Keratinocyte (primary cell): ENCODE data around the gene RAPGEF3. TPM values are rescaled to one million over a fixed set of nuclear protein-coding genes. Genes with fewer than 3 reads are reported as not detected.

ENCODE experiments used
- DNase-seq: peaks from one replicate; pipeline ENCODE4 v3.0.0-alpha.2; 2011; ENCODE audit warnings: low read depth, missing footprints, low spot score
- FAIRE-seq: peaks from 2 replicates; lab custom pipeline; 2011; peaks lifted over from hg19 to GRCh38; lab: Jason Lieb, UNC
- H2AFZ ChIP-seq: 2 replicates; pipeline ENCODE4 v1.6.0; 2012; ENCODE audit warnings: low read length, control low read depth, inconsistent platforms; ENCODE audit not compliant: control insufficient read depth
- H3K27ac ChIP-seq: 2 replicates; pipeline ENCODE4 v1.5.1; 2011; ENCODE audit warnings: low read length; ENCODE audit not compliant: control insufficient read depth, insufficient read depth
- H3K27me3 ChIP-seq: 3 replicates; pipeline ENCODE4 v1.6.0; 2011; ENCODE audit warnings: low read length; ENCODE audit not compliant: control insufficient read depth, insufficient read depth; ENCODE audit errors: extremely low read depth
- H3K36me3 ChIP-seq, 2 experiments: 2 replicates in 1 of 2; 3 replicates in 1 of 2; pipeline ENCODE4 v1.5.1; 2011; ENCODE audit warnings: low read length in 2 of 2, mild to moderate bottlenecking in 1 of 2; ENCODE audit not compliant: control insufficient read depth in 2 of 2, insufficient read depth in 2 of 2; ENCODE audit errors: extremely low read depth in 1 of 2
- H3K4me1 ChIP-seq: 3 replicates; pipeline ENCODE4 v1.5.1; 2011; ENCODE audit warnings: low read length; ENCODE audit not compliant: control insufficient read depth, insufficient read depth; ENCODE audit errors: extremely low read depth
- H3K4me2 ChIP-seq: 3 replicates; pipeline ENCODE4 v1.6.0; 2011; ENCODE audit warnings: low read depth, low read length; ENCODE audit not compliant: control insufficient read depth, insufficient read depth; ENCODE audit errors: extremely low read depth
- H3K4me3 ChIP-seq, 3 experiments: fragments of 200-600 bp in 1 of 3; sonication (generic) in 1 of 3; 2 replicates in 2 of 3; 3 replicates in 1 of 3; pipeline ENCODE4 v1.5.1; 2011 to 2016; ENCODE audit warnings: low read length in 3 of 3, mild to moderate bottlenecking in 3 of 3, control low read depth in 2 of 3, inconsistent platforms in 1 of 3, low read depth in 1 of 3, mixed read lengths in 1 of 3, mixed run types in 1 of 3, moderate library complexity in 1 of 3; ENCODE audit not compliant: control insufficient read depth in 2 of 3, insufficient read depth in 2 of 3; ENCODE audit errors: extremely low read depth in 1 of 3
- H3K79me2 ChIP-seq: 2 replicates; pipeline ENCODE4 v1.6.0; 2012; ENCODE audit warnings: low read length; ENCODE audit not compliant: control insufficient read depth, insufficient read depth
- H3K9ac ChIP-seq: 3 replicates; pipeline ENCODE4 v1.6.0; 2011; ENCODE audit warnings: low read length; ENCODE audit not compliant: control insufficient read depth, insufficient read depth; ENCODE audit errors: extremely low read depth
- H3K9me1 ChIP-seq: 3 replicates; pipeline ENCODE4 v1.6.0; 2011; ENCODE audit warnings: low read length; ENCODE audit not compliant: control insufficient read depth, insufficient read depth; ENCODE audit errors: extremely low read depth
- H3K9me3 ChIP-seq: 2 replicates; pipeline ENCODE4 v1.5.1; 2012; ENCODE audit warnings: low read depth, low read length; ENCODE audit not compliant: control insufficient read depth
- H4K20me1 ChIP-seq: 3 replicates; pipeline ENCODE4 v1.6.0; 2011; ENCODE audit warnings: low read length; ENCODE audit not compliant: control insufficient read depth, insufficient read depth; ENCODE audit errors: extremely low read depth
- EZH2 ChIP-seq: IDR thresholded peaks from one replicate; pipeline ENCODE4 v1.6.1; 2012; ENCODE audit warnings: inconsistent platforms, mild to moderate bottlenecking, low read length, moderate library complexity
- dilution Hi-C: fragments of 300-500 bp; cut with MboI; formaldehyde crosslinking; loops from one replicate; pipeline ENCODE4 v1.7.0; 2020; ENCODE audit warnings: low sequenced_read_pairs; ENCODE audit not compliant: extremely low pct_ligation_motif_present
- polyA plus RNA-seq, 5 experiments: library from polyadenylated mRNA; depleted of rRNA in 3 of 5; stranded (reverse) in 3 of 5; stranded (forward) in 1 of 5; unstranded in 1 of 5; fragments of >200 nt; gene quantifications; 1 replicate in 1 of 5; 2 replicates in 3 of 5; 3 replicates in 1 of 5; pipeline versions ENCODE4 v1.2.1 to v1.2.3, GENCODE V29; 2011 to 2012; ENCODE audit warnings: missing spikeins in 2 of 5, low read depth in 1 of 5, low replicate concordance in 1 of 5
- TF ChIP-seq, protein P1 (sequence below), 3 experiments: IDR thresholded peaks in 1 of 3; conservative IDR thresholded peaks in 1 of 3; optimal IDR thresholded peaks in 1 of 3; 2 replicates in 2 of 3; 3 replicates in 1 of 3; pipeline versions ENCODE3 to v1.5.1; 2011; ENCODE audit warnings: low read length in 3 of 3, mild to moderate bottlenecking in 3 of 3, moderate library complexity in 2 of 3, control low read depth in 1 of 3, inconsistent platforms in 1 of 3; ENCODE audit not compliant: insufficient read depth in 2 of 3; ENCODE audit errors: extremely low read depth in 1 of 3

The RAPGEF3 gene
- polyA plus RNA-seq, 1 donor (not counting 4 experiments of a cell fraction or from before 2014, with no cell fraction given) = 5.1 TPM

DNA sequence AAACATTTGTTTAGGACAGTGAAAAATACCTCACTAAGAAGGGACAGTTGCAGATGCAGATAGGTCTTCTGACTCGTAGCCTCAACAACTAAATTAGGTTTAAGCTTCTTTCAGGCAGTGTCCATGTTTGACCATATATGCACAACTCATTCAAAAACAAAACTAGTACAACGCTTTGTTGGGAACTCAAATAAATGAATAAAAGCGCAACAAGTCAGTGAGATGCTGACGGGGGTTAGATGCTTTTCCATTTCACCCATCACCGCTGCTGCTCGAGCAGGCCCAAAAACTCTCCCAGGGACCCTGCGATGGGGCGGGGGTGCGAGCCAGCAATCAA is 53.5 kb downstream of the RAPGEF3 start:
- H3K9me1 ChIP-seq = no peaks in the 10 kb centered on the region
- peaks cover 23% of the 10 kb centered on the region for H3K79me2 ChIP-seq
- H3K4me3 ChIP-seq = peak overlapping the region; percentile 69 to 94 (median 93)
- H2AFZ ChIP-seq = peak overlapping the region; percentile 83
- peak overlapping the region; percentile 72 for H3K4me2 ChIP-seq
- peaks cover 11% of the 10 kb centered on the region for H3K4me1 ChIP-seq
- H3K9me3 ChIP-seq = no peaks in the 10 kb centered on the region
- dilution Hi-C loops = no loop called here
- FAIRE-seq (peak; percentile 32), DNase-seq (no peak)
- no peak for TF ChIP-seq EZH2
- TF ChIP-seq, protein P1, sequence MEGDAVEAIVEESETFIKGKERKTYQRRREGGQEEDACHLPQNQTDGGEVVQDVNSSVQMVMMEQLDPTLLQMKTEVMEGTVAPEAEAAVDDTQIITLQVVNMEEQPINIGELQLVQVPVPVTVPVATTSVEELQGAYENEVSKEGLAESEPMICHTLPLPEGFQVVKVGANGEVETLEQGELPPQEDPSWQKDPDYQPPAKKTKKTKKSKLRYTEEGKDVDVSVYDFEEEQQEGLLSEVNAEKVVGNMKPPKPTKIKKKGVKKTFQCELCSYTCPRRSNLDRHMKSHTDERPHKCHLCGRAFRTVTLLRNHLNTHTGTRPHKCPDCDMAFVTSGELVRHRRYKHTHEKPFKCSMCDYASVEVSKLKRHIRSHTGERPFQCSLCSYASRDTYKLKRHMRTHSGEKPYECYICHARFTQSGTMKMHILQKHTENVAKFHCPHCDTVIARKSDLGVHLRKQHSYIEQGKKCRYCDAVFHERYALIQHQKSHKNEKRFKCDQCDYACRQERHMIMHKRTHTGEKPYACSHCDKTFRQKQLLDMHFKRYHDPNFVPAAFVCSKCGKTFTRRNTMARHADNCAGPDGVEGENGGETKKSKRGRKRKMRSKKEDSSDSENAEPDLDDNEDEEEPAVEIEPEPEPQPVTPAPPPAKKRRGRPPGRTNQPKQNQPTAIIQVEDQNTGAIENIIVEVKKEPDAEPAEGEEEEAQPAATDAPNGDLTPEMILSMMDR (optimal IDR thresholded peaks at IDR 0.05 in 1 of 3, IDR thresholded peaks at IDR 0.05 in 1 of 3, conservative IDR thresholded peaks at IDR 0.05 in 1 of 3; ENCODE audit: extremely low read depth in 1 of 3, insufficient read depth in 2 of 3, low read length in 3 of 3) = no peak
- peaks cover 2 to 3% of the 10 kb centered on the region in 2 experiments for H3K36me3 ChIP-seq
- H4K20me1 ChIP-seq = no peaks in the 10 kb centered on the region
- H3K27me3 ChIP-seq = no peaks in the 10 kb centered on the region
- H3K27ac ChIP-seq = peak overlapping the region; percentile 88
- peak overlapping the region; percentile 80 for H3K9ac ChIP-seq

DNA sequence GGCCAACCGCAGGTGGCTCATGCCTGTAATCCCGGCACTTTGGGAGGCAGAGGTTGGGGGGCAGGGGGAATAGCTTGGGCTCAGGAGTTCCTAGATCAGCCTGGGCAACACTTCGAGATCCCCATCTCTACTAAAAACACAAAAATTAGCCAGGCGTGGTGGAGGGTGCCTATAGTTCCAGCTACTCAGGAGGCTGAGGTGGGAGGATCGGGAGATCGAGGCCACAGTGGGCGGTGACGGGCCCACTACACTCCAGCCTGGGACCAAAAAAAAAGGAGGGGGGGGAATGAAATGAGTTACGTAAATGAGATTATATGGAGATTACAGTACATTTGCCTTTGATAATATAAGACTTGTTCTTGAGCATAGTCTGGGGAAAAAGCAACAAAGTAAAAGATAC is 54.0 kb downstream of the RAPGEF3 start:
- Histone ChIP-seq H3K4me3 (peak overlapping the region in 2 of 3 experiments; percentile 93 to 94), H3K4me1 (peaks cover 11% of the 10 kb centered on the region), H3K9me1 (no peaks in the 10 kb centered on the region), H3K4me2 (peak overlapping the region; percentile 72), H2AFZ (no peak overlapping the region), H3K9ac (peak overlapping the region; percentile 80), H3K36me3 (peaks cover 2 to 3% of the 10 kb centered on the region in 2 experiments), H3K27ac (peak overlapping the region; percentile 88), H3K27me3 (no peaks in the 10 kb centered on the region), H3K9me3 (no peaks in the 10 kb centered on the region), H4K20me1 (no peaks in the 10 kb centered on the region), H3K79me2 (peaks cover 23% of the 10 kb centered on the region)
- TF ChIP-seq EZH2 = no peak
- TF ChIP-seq, protein P1 (optimal IDR thresholded peaks at IDR 0.05 in 1 of 3, IDR thresholded peaks at IDR 0.05 in 1 of 3, conservative IDR thresholded peaks at IDR 0.05 in 1 of 3; ENCODE audit: extremely low read depth in 1 of 3, insufficient read depth in 2 of 3, low read length in 3 of 3) = no peak
- dilution Hi-C loops = no loop called here
- DNase-seq = no peak
- FAIRE-seq = no peak
